ENCODE measurements around the gene PMS1. TPM values are rescaled to one million over a fixed set of nuclear protein-coding genes. Genes with fewer than 3 reads are reported as not detected.
A peak's percentile ranks its signal among the peaks of the same experiment; 100 is the strongest.
"Not testable (repeated sequence)": the region's sequence is repeated elsewhere in the genome, so short reads cannot be mapped to it uniquely, and the experiment has no call there.

Gene PMS1
- total RNA-seq (2014; rRNA removed; shearing (Covaris generic)): 6.9 and 10.4 TPM in 2 replicates

DNA sequence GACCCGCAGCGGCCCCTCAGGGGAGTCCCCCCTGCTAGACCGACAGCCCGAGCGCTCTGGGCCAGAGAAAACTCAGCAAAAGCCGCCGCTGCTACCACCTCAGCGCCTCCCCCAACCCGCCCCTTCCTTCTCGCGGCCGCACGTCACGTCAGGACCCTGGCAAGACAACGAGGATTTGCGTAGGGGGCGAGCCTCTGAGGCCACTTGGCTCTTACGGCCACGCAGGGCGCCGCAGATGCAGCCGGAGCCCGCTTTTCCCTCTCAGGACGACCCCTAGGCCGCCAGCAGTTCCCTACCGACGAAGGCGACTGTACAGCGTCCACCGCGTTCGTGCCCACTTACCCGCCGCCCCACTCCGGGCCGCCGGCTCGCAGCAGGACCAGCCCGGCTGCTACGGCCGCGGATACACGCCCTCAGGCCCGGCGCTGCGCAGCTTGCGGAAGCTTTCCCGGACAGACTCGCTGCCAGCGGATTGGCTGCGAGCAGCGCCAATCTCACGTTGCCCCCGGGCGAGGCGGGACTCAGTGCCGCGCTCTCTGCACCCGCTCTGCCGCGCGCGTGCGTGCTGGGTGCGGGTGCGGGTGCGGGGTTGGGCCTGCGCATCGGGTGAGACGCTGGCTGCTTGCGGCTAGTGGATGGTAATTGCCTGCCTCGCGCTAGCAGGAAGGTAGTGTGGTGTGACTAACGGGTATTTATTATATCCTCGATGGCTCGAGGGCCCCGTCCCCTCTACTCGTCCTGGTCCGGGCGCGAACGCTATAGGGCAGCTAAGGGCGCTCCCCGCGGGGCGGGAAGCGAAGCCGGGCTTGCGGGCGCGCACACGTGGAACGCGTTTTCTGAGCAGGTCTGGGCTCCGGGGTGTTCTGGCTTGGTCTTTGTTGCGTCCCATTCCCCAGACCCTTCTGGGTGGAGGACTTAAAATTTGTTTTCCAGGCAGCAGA lies at the start of gene PMS1, which contains the start of gene ORMDL1:
TSS of gene PMS1 (plus strand) at position 524 of the 941 bp plus-strand sequence. CDS start 7,360 bp downstream, outside the sequence.
TSS of gene ORMDL1 (minus strand) at position 413 of the 941 bp plus-strand sequence. CDS start 1,744 bp downstream, outside the sequence.
- peak; percentile 94 for DNase-seq (ENCODE audit: low spot score)

- DNase-seq (ENCODE audit: low spot score): peak; percentile 71
Observed at GRCh38 chr2:189751080-189751658, 33.1 kb upstream of the PMS1 start.

DNA sequence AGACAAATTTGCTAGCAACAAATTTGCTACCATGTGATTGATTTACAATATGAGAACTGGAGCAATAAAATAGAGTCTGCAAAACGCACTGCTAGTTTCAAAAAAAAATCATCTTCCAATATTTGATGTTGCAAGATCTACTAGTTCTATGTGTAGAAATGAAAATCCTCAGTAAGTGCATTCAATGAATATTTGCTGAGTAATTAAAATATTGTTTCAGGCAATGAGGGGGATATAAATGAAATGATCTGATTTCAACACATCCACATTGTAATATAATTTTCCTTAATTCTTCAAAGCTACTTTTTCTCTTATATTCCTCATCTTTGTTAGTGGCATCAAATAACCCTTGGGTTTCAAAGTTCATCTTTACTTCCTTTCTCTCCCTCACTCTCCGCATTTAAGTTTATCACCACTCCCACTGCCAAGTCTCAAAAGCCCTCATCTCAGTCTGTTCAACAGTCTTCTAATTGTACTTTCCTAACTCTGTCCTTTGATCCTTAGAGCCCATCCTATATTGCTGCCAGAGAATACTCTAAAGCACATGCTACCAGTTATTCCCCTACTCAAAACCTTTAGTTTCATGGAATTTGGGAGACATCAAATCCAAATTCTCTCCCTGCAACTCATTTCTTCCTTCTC lies 27.8 kb upstream of the PMS1 start:
- DNase-seq (ENCODE audit: low spot score): no peak

DNA sequence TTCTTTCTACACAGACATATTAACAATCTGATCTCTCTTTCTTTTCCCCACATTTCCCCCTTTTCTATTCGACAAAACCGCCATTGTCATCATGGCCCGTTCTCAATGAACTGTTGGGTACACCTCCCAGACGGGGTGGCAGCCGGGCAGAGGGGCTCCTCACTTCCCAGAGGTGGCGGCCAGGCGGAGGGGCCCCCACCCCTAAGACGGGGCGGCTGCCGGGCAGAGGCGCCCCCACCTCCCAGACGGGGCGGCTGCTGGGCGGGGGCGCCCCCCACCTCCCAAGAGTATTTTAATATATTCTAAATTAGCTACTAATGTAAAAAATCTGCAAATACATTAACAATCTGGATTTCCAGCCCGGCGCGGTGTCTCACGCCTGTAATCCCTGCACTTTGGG lies 24.1 kb upstream of the PMS1 start:
- DNase-seq (ENCODE audit: low spot score): not testable (repeated sequence)

GRCh38 chr2:189762229-189762550 lies 22.1 kb upstream of the PMS1 start:
- DNase-seq (ENCODE audit: low spot score): no peak

DNA sequence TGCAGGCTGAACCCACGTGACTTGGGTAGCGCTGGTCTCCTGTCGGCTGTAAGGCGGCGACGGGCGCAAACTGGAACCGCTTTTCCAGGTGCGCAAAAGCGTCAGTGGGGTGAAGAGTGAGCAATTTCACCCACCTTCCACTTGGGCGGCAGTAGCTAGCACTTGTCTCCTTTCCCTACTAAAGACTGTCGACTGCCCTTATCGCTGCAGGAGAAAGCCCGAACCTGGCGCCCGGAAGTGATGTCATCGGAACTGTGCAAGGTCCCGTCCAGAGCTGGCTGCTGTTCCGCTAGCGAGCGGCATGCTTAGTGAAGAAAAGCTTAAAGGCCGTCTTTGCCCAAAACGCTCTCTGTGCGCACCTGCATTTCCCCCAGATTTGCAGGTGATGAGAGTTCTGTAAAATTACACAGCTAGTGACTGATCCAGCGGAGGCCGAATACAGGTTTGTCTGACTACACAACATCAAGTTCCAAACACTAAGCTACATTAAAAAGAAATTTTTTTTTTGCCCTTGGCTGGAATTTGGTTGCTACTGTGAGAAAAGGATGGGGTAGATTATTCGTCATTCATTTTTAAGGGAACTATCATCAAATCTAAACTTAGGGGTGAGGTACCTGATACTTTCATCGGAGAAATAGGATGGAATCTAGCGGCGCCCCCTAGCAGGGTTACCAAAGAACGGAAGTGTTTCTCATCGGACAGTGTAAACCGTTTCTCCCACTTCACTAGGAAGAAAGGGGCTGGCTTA lies 21.5 kb upstream of the PMS1 start, which contains the start of gene OSGEPL1:
TSS of gene OSGEPL1 (minus strand) at position 242 of the 748 bp plus-strand sequence. CDS start 1,152 bp downstream, outside the sequence.
- DNase-seq (ENCODE audit: low spot score): peak; percentile 96

DNA sequence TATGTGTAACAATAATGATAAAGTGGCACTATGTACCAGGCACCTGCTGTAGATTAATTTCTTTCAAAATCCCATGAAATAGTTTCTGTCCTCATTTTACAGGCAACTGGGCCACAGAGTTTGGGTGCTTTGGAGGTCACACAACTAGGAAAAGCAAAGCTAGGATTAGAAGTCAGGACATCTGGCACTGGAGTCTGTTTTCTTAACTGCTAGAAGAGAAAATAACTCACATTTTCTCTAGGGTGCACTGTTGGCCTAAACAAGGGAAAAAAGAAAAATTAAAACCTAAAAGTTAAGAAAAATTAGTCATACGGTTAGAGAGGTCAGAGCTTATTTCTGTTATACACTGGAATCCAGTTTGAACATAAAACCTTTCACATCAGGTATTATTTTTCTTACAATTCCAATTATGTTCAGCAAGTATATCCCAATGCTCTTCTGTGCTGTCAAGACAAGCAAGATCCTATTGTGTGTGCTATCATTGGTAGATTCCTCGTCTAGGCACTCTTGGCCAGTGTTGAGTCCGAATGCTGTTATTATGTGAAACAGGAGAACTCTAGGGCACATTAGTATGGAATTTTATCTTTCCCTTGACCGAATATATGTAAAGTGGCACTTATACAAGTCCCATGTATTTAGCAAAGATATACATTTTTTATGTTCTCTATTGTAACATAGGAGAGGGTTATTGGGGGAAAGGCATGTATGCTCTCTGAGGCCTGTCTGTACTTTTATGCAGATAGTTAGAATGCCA lies 20.2 kb upstream of the PMS1 start:
- no peak for DNase-seq (ENCODE audit: low spot score)

- DNase-seq (ENCODE audit: low spot score): no peak
Observed at GRCh38 chr2:189770590-189771322, 13.5 kb upstream of the PMS1 start.

GRCh38 chr2:189772212-189772611 lies 12.0 kb upstream of the PMS1 start:
- no peak for DNase-seq (ENCODE audit: low spot score)

DNA sequence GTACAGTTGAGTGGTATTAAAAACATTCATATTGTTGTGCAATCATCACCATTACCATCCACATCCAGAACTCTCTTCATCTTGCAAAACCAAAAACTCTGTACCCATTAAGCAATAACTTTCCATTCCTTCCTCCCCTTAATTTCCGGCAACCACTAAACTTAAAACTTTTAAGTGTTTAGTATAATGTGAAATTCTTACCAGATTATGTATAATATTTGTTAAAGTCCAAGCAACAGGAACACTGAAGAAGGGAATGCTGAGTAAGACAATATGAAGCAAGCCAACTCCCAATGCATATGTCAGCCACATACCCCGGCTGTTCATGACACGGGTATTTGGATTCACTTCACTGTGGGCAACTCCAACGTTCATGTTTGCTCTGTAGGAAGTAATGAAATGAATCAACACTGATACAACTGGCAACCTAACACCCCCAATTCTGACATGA lies 2.0 kb upstream of the PMS1 start:
- no peak for DNase-seq (ENCODE audit: low spot score)

DNA sequence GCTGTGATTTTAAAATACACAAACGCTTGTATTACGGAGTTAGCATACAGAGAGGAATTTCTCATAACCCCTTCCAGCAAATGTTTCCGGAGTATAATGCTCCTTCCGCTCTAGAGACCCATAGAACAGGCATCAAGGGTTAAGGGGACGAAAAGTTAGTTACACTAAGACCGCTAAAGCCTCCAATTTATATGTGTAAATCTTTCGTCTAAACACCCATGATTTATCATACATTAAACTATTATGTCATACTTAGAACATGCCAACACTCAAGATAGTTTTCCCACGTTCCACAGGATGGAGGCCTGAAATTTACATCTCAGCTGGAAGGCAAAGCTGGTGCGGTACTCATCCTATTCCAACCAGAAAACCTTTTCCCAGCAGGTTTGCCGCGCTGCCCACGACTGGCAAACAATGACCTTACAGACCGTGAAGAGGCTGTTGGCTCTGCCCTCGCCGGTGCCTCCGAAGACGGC lies 761 bp upstream of the PMS1 start:
- DNase-seq (ENCODE audit: low spot score): peak; percentile 64

DNA sequence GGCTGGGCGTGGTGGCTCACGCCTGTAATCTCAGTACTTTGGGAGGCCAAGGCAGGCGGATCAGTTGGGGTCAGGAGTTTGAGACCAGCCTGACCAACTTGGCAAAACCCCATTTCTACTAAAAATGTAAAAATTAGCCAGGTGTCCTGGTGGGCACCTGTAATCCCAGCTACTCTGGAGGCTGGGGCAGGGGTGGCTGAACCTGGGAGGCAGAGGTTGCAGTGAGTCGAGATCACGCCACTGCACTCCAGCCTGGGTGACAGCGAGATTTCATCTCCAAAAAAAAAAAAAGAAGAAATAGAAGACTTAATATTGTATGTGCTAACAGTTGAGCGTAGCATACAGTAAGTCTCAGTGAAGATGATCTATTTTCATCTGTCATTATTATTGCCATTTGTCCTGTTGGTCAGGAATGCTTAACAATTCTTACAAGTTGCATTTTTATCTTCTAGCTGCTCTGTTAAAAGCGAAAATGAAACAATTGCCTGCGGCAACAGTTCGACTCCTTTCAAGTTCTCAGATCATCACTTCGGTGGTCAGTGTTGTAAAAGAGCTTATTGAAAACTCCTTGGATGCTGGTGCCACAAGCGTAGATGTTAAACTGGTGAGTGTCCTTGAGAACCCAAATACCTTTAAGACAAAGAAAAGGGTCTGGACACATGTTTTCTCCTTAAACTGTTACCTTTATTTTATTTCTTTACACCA lies 7.2 kb downstream of the PMS1 start:
- no peak for DNase-seq (ENCODE audit: low spot score)

DNA sequence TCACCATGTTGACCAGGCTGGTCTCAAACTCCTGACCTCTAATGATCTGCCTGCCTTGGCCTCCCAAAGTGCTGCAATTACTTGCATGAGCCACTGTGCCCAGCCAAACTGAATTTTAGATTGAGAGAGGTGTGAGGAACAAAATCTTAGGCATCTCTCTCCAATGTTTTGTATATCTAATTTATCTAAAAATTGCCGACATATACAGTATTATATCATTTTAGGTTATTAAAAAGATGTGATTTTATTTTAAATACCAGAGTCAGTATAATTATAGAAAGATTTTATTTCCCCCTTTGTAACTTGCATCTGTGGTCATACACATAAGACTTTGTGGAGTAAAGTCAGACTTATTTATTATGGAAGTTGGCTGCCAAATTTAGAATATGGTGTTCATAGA lies 10.1 kb downstream of the PMS1 start:
- no peak for DNase-seq (ENCODE audit: low spot score)

DNA sequence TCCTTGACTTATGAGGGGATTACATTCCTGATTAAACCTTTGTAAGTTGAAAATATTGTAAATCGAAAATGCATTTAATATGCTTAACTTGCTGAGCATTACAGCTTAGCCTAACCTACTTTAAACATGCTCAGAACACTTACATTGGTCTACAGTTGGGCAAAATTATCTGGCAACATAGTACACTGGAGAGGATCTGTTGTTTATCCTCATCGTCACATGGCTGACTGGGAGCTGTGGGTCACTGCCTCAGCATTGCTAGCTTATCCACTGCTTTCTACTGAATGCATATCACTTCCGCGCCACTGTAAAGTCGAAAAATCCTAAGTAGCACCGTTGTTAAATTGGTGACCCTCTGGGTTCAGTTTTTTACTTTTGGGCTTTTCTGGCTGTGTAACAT lies 13.7 kb downstream of the PMS1 start:
- no peak for DNase-seq (ENCODE audit: low spot score)

DNA sequence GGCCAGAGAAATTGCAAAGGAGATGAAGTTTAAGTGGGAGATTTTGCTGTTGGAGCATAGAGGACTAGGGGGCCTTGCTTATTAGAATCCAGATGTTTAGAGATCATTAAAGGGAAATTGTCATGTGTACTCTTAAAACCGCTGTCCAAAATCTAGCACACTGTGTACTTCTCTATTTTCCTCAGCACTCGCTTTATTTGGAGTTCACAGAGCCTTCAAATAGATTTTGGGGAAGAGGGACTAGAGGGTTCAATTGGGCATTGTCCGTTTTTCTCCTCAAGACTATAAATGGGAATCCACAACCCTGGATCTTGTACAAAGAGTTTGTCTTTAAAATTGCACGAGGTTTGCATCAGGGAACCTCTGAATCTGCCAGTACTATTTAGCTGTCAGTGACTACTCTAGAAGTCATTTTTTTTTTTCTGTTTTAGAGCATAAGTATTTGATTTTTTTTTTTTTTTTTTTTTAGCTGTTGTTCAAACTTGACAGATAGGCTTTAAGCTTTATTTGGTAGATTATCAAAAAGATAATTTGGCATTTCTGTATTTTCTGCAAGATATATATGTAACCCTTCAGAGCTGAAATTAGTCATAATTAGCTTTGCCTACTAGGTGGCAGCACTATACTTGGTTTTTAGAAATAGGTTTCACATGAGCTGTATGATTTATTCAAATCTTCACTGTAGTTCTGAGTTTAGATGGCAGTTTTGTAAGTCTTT lies 14.2 kb downstream of the PMS1 start:
- peak; percentile 45 for DNase-seq (ENCODE audit: low spot score)

DNA sequence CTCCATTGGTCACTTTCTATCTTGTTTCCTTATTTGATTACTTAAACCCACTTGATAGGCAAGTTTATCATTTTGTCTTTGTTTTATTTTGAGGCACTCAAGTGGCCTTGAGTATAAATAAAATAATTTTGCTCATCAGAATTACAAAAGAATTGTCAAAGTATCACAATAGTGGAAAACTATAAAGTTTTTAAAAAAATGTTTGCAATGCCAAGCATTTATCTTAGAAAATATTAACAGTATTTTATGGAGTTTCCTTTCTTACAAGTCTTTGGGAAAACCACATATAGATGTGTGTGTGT lies 14.7 kb downstream of the PMS1 start:
- no peak for DNase-seq (ENCODE audit: low spot score)

GRCh38 chr2:189799531-189799930 lies 15.3 kb downstream of the PMS1 start:
- no peak for DNase-seq (ENCODE audit: low spot score)

- DNase-seq (ENCODE audit: low spot score): no peak
Observed at GRCh38 chr2:189802396-189802912, 18.2 kb downstream of the PMS1 start.
